Endothelial cell of umbilical vein (primary cell): ENCODE data around the gene NUCKS1. TPM values are rescaled to one million over a fixed set of nuclear protein-coding genes. Genes with fewer than 3 reads are reported as not detected.

Source experiments
- BruUV-seq: library from RNA; stranded (reverse); fragments of 400-500 nt; replicated peaks from 2 replicates; lab custom pipeline; 2021; lab: Mats Ljungman, UMichigan
- CTCF ChIA-PET: fragments of 300-600, 350-600 bp; sonication (Branson Sonifier 250); formaldehyde crosslinking; loops from one replicate; lab custom pipeline; 2021; ENCODE audit warnings: antibody characterized with exemption, inconsistent platforms; lab: Charles Lee
- POLR2A ChIA-PET: fragments of 300-600, 350-600 bp; sonication (Branson Sonifier 250); formaldehyde crosslinking; loops from one replicate; lab custom pipeline; 2021; ENCODE audit warnings: antibody characterized with exemption, inconsistent platforms; lab: Charles Lee
- DNase-seq: peaks from one replicate; pipeline ENCODE4 v3.0.0-alpha.2; 2011; ENCODE audit warnings: low read depth, low spot score
- FAIRE-seq: peaks from 2 replicates; lab custom pipeline; 2011; peaks lifted over from hg19 to GRCh38; lab: Jason Lieb, UNC
- H2AFZ ChIP-seq: 2 replicates; pipeline ENCODE4 v1.6.0; 2012; ENCODE audit warnings: low read depth, low read length, control low read depth, inconsistent platforms
- H3K27ac ChIP-seq: 2 replicates; pipeline ENCODE4 v1.5.1; 2011; ENCODE audit warnings: low read depth, mild to moderate bottlenecking, control low read depth, low read length, moderate library complexity; ENCODE audit not compliant: insufficient read depth
- H3K27me3 ChIP-seq, 2 experiments: 2 replicates each; pipeline versions ENCODE4 v1.6.0 to v1.6.1; 2011; ENCODE audit warnings: low read length in 2 of 2, mixed read lengths in 1 of 2; ENCODE audit not compliant: control insufficient read depth in 2 of 2, insufficient read depth in 2 of 2
- H3K36me3 ChIP-seq, 2 experiments: 2 replicates in 1 of 2; 3 replicates in 1 of 2; pipeline ENCODE4 v1.5.1; 2011; ENCODE audit warnings: low read length in 2 of 2, mild to moderate bottlenecking in 1 of 2, moderate library complexity in 1 of 2; ENCODE audit not compliant: control insufficient read depth in 2 of 2, insufficient read depth in 2 of 2; ENCODE audit errors: extremely low read depth in 1 of 2
- H3K4me1 ChIP-seq: 3 replicates; pipeline ENCODE4 v1.5.1; 2011; ENCODE audit warnings: mild to moderate bottlenecking, low read length; ENCODE audit not compliant: control insufficient read depth, insufficient read depth; ENCODE audit errors: extremely low read depth
- H3K4me2 ChIP-seq: 2 replicates; pipeline ENCODE4 v1.6.1; 2011; ENCODE audit warnings: low read length, control low read depth, mixed read lengths; ENCODE audit not compliant: insufficient read depth
- H3K4me3 ChIP-seq, 3 experiments: fragments of 200-600 bp in 1 of 3; sonication (generic), shearing (Covaris generic) in 1 of 3; replicated peaks in 1 of 3; 2 replicates each; pipeline ENCODE4 v1.5.1; 2011 to 2016; ENCODE audit warnings: control low read depth in 3 of 3, low read length in 3 of 3, mild to moderate bottlenecking in 2 of 3, inconsistent platforms in 1 of 3, low read depth in 1 of 3, moderate library complexity in 1 of 3; ENCODE audit not compliant: insufficient read depth in 1 of 3
- H3K79me2 ChIP-seq: 2 replicates; pipeline ENCODE4 v1.6.0; 2012; ENCODE audit warnings: low read length, inconsistent platforms; ENCODE audit not compliant: control insufficient read depth, insufficient read depth
- H3K9ac ChIP-seq: replicated peaks from 2 replicates; pipeline ENCODE3; 2011; ENCODE audit warnings: low read length, control low read depth; ENCODE audit not compliant: insufficient read depth; ENCODE audit errors: extremely low read depth
- H3K9me1 ChIP-seq: replicated peaks from 3 replicates; pipeline ENCODE4 v1.6.0; 2011; ENCODE audit warnings: mild to moderate bottlenecking, low read length; ENCODE audit not compliant: control insufficient read depth, insufficient read depth; ENCODE audit errors: extremely low read depth
- H3K9me3 ChIP-seq: replicated peaks from 2 replicates; pipeline ENCODE4 v1.5.1; 2012; ENCODE audit warnings: low read length, inconsistent platforms; ENCODE audit not compliant: control insufficient read depth, insufficient read depth
- H4K20me1 ChIP-seq: replicated peaks from 2 replicates; pipeline ENCODE3; 2011; ENCODE audit warnings: mild to moderate bottlenecking, low read length; ENCODE audit not compliant: control insufficient read depth, insufficient read depth; ENCODE audit errors: extremely low read depth
- FOS ChIP-seq: IDR thresholded peaks from 2 replicates; pipeline ENCODE4 v1.6.1; 2011; ENCODE audit warnings: mild to moderate bottlenecking, low read length, moderate library complexity, borderline replicate concordance; ENCODE audit not compliant: insufficient read depth
- GATA2 ChIP-seq: IDR thresholded peaks from 2 replicates; pipeline ENCODE4 v1.7.0; 2011; ENCODE audit warnings: low read depth, mild to moderate bottlenecking, moderate library complexity, mixed read lengths, low read length; ENCODE audit not compliant: insufficient read length, insufficient read depth
- POLR2A ChIP-seq: IDR thresholded peaks from 2 replicates; pipeline ENCODE4 v1.6.1; 2012; ENCODE audit warnings: low read depth, mild to moderate bottlenecking, control low read depth, low read length
- POLR2AphosphoS5 ChIP-seq: IDR thresholded peaks from 2 replicates; pipeline ENCODE4 v1.6.1; 2012; ENCODE audit warnings: low read depth, mild to moderate bottlenecking, control low read depth, low read length, moderate library complexity; ENCODE audit not compliant: insufficient read depth
- dilution Hi-C: fragments of 300-500 bp; cut with MboI; formaldehyde crosslinking; loops from one replicate; pipeline ENCODE4 v1.15.0; 2019; ENCODE audit warnings: low sequenced_read_pairs; ENCODE audit not compliant: extremely low pct_ligation_motif_present
- intact Hi-C: fragments of 100-400 bp; cut with micrococcal nuclease; formaldehyde crosslinking; loops from one replicate; pipeline ENCODE4 v1.10.0; 2022
- polyA plus RNA-seq, 4 experiments: library from polyadenylated mRNA; depleted of rRNA in 3 of 4; stranded (reverse) in 3 of 4; unstranded in 1 of 4; fragments of >200 nt; gene quantifications; 2 replicates each; pipeline versions ENCODE4 v1.2.1 to v1.2.3, GENCODE V29; 2011 to 2012; ENCODE audit warnings: missing spikeins in 1 of 4
- total RNA-seq: library from RNA; stranded (reverse); gene quantifications from 2 replicates; pipeline ENCODE4 v1.2.3, GENCODE V29; 2021

NUCKS1 gene
- total and polyA plus RNA-seq, 2 donors (not counting 3 experiments of a cell fraction or from before 2014, with no cell fraction given) = 53.7 to 282 TPM

DNA sequence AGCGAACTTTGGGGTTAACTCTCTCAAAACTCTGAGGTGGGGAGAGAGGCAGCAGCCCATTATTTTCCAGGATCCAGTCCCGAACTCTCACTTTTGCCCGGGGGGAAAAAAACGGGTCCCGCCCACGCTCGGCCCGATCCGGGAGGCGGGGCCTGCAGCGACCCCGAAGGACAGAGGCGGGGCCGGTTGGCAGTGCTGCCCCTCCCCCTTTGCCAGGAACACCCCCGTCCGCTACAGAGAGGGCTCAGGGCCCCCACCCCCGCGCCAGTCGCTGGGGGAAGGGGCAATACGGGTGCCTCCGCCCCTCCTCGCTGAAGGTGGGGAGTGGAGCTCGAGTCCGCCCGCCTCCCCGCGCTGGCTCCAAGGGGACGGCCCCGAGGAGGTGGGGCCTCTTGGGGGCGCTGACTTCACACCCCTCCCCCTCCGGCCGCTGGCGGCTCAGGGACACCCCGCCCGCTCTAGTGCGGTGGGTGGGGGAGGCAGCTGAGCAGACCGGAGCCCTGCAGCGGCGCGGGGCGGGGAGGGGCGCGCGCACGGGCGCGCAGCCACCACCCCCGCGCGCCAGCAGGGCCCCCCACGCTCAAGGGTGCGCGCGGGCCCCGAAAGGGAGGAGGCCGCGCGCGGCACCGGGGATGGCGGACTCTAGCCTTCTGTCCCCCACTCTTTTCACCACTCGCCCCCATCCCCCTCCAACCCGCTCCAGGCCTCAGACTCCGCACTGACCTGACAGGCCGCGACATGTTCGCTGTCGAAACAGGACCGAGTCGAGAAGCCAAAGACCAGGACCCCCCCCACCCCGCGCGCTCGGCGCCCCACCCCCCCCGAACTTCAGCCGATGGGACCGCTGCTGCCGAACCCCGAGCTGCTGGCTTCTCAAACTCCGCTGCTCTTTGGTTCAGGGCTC, 496 bp downstream of the NUCKS1 start:
- Histone ChIP-seq H3K9ac (peak overlapping the region; percentile 91), H2AFZ (peak overlapping the region; percentile 7), H3K36me3 (no peaks in the 10 kb centered on the region), H4K20me1 (no peaks in the 10 kb centered on the region), H3K4me2 (peak overlapping the region; percentile 96), H3K79me2 (peaks cover 50% of the 10 kb centered on the region), H3K9me3 (no peaks in the 10 kb centered on the region), H3K27ac (peak overlapping the region; percentile 97), H3K27me3 (peaks cover 0 to 8% of the 10 kb centered on the region in 2 experiments), H3K4me3 (peak overlapping the region; percentile 64 to 86 (median 77)), H3K4me1 (peaks cover 28% of the 10 kb centered on the region), H3K9me1 (no peaks in the 10 kb centered on the region)
- DNase-seq (peak; percentile 98), FAIRE-seq (peak; percentile 94)
- intact Hi-C loops = loop anchor here (1.0 kb wide), 2 partner anchors 26 to 64 kb away; partner anchors contain the start of genes RAB29 and SLC41A1
- ChIA-PET CTCF (interaction anchor here (0.6 to 2.5 kb wide), 6 partner anchors 9 to 228 kb away, joined by 3 to 12 read pairs (median 7); partner anchors contain the start of gene RAB29), POLR2A (interaction anchor here (0.6 kb wide), 1 partner anchor 54 kb away, joined by 3 read pairs; no protein-coding TSS in a partner anchor)
- dilution Hi-C loops = no loop called here
- no TSS peak for BruUV-seq
- TF ChIP-seq POLR2A (peak; percentile 79), POLR2AphosphoS5 (peak; percentile 81), GATA2 (no peak), FOS (peak; percentile 6)
